BE2C (cell line): ENCODE measurements around the gene UBE2O.

Source experiments
- DNase-seq: peaks from one replicate; pipeline ENCODE4 v3.0.0-alpha.2; 2020
- H3K27me3 ChIP-seq: fragments of 250-450 bp; sonication (Bioruptor Pico); 2 replicates; pipeline ENCODE4 v1.5.1; 2020; ENCODE audit warnings: mild to moderate bottlenecking
- H3K36me3 ChIP-seq: fragments of 250-450 bp; sonication (Bioruptor Pico); 2 replicates; pipeline ENCODE4 v1.5.1; 2020; ENCODE audit warnings: mild to moderate bottlenecking
- H3K4me1 ChIP-seq: fragments of 250-450 bp; sonication (Bioruptor Pico); 2 replicates; pipeline ENCODE4 v1.5.1; 2020
- H3K4me3 ChIP-seq: 2 replicates; pipeline ENCODE4 v1.5.1; 2011; ENCODE audit warnings: low read depth, low read length
- H3K9me3 ChIP-seq: fragments of 250-450 bp; sonication (Bioruptor Pico); 2 replicates; pipeline ENCODE4 v1.5.1; 2020
- CTCF ChIP-seq: IDR thresholded peaks from 2 replicates; pipeline ENCODE4 v1.5.1; 2012; ENCODE audit warnings: mild to moderate bottlenecking, low read depth, low read length

Gene UBE2O

GRCh38 chr17:76478730-76479514 is 26.0 kb upstream of the UBE2O start:
- Histone ChIP-seq H3K9me3 (no peaks in the 10 kb centered on the region), H3K4me3 (no peak overlapping the region), H3K4me1 (no peaks in the 10 kb centered on the region), H3K36me3 (no peaks in the 10 kb centered on the region), H3K27me3 (no peaks in the 10 kb centered on the region)
- no peak for TF ChIP-seq CTCF
- DNase-seq: no peak

GRCh38 chr17:76478097-76478496 is 25.1 kb upstream of the UBE2O start:
- no peaks in the 10 kb centered on the region for H3K9me3 ChIP-seq
- DNase-seq: no peak
- H3K4me1 ChIP-seq: no peaks in the 10 kb centered on the region
- no peaks in the 10 kb centered on the region for H3K36me3 ChIP-seq
- no peaks in the 10 kb centered on the region for H3K27me3 ChIP-seq
- no peak for TF ChIP-seq CTCF
- no peak overlapping the region for H3K4me3 ChIP-seq

GRCh38 chr17:76477576-76477975 is 24.6 kb upstream of the UBE2O start:
- no peak for DNase-seq
- Histone ChIP-seq H3K4me1 (no peaks in the 10 kb centered on the region), H3K27me3 (no peaks in the 10 kb centered on the region), H3K9me3 (no peaks in the 10 kb centered on the region), H3K4me3 (no peak overlapping the region), H3K36me3 (no peaks in the 10 kb centered on the region)
- no peak for TF ChIP-seq CTCF

GRCh38 chr17:76476736-76477135 is 23.8 kb upstream of the UBE2O start:
- Histone ChIP-seq H3K27me3 (no peaks in the 10 kb centered on the region), H3K9me3 (no peaks in the 10 kb centered on the region), H3K36me3 (no peaks in the 10 kb centered on the region), H3K4me1 (no peaks in the 10 kb centered on the region), H3K4me3 (no peak overlapping the region)
- no peak for DNase-seq
- TF ChIP-seq CTCF: no peak

- Histone ChIP-seq H3K36me3 (no peaks in the 10 kb centered on the region), H3K9me3 (no peaks in the 10 kb centered on the region), H3K4me1 (no peaks in the 10 kb centered on the region), H3K27me3 (no peaks in the 10 kb centered on the region), H3K4me3 (no peak overlapping the region)
- no peak for TF ChIP-seq CTCF
- DNase-seq: no peak
Observed at GRCh38 chr17:76475302-76475701, 22.4 kb upstream of the UBE2O start.

DNA sequence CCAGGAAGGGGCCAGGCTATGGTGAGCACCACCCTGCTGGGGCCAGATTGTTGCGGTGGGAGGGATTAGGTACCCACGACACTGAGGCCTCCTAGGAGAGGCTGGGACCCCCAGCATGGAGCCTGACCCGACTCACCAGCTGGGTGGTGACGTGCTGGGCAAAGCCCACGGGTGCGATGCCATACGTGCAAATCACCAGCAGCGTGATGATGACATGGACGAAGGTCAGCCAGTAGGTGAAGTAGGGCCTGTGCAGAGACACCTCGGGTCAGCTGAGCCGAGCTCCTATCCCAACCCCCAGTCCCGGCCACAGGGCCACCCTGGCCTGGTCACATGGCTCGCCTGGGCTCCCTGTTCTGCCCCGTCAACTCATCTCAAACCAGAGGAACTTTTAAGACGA is 21.9 kb upstream of the UBE2O start:
- Histone ChIP-seq H3K36me3 (no peaks in the 10 kb centered on the region), H3K4me3 (no peak overlapping the region), H3K4me1 (no peaks in the 10 kb centered on the region), H3K27me3 (no peaks in the 10 kb centered on the region), H3K9me3 (no peaks in the 10 kb centered on the region)
- TF ChIP-seq CTCF: no peak
- DNase-seq: no peak
